Measurements from ENCODE around the gene CEP70. TPM values are rescaled to one million over a fixed set of nuclear protein-coding genes. Genes with fewer than 3 reads are reported as not detected.

The CEP70 gene
- polyA plus RNA-seq, 1 experiment, result 14.6 TPM

DNA sequence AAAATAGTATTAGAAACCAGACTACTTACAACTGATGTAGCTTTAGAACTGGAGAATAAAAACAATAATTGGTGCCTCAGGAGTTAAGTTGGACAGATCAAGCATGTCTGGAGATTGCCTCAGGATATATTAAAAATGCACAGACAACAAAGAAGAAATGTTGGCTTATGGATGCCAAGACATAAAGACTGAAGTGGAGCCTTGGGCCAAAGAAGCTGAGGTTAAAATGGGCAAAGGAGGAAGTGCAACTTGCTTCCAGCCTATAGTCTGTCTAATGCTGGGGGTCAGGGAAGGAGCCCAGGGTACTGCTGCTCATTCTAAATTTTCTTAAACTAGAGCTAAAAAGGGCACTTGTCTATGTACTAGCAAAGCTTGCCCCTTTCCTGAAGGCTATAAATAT lies 82.1 kb downstream of the CEP70 start:
- TF ChIP-seq, protein P1, sequence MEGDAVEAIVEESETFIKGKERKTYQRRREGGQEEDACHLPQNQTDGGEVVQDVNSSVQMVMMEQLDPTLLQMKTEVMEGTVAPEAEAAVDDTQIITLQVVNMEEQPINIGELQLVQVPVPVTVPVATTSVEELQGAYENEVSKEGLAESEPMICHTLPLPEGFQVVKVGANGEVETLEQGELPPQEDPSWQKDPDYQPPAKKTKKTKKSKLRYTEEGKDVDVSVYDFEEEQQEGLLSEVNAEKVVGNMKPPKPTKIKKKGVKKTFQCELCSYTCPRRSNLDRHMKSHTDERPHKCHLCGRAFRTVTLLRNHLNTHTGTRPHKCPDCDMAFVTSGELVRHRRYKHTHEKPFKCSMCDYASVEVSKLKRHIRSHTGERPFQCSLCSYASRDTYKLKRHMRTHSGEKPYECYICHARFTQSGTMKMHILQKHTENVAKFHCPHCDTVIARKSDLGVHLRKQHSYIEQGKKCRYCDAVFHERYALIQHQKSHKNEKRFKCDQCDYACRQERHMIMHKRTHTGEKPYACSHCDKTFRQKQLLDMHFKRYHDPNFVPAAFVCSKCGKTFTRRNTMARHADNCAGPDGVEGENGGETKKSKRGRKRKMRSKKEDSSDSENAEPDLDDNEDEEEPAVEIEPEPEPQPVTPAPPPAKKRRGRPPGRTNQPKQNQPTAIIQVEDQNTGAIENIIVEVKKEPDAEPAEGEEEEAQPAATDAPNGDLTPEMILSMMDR (IDR thresholded peaks at IDR 0.05; ENCODE audit: low read depth, low read length), result no peak
- H3K4me3 ChIP-seq (ENCODE audit: low read depth, low read length), result no peak overlapping the region
- no peaks in the 10 kb centered on the region for H3K9me3 ChIP-seq (ENCODE audit: control insufficient read depth, insufficient read depth, low read length)
- ChIA-PET POLR2A (no interaction called here), CTCF (interaction anchor here (0.9 to 2.0 kb wide), 4 partner anchors 33 to 424 kb away, joined by 3 to 6 read pairs (median 5); partner anchors contain the start of gene CEP70)
- no peak overlapping the region for H3K27ac ChIP-seq (ENCODE audit: low read depth, low read length)
- no peaks in the 10 kb centered on the region for H3K27me3 ChIP-seq (ENCODE audit: control insufficient read depth, insufficient read depth, low read length)
- DNase-seq (ENCODE audit: low read depth, low spot score), result no peak

DNA sequence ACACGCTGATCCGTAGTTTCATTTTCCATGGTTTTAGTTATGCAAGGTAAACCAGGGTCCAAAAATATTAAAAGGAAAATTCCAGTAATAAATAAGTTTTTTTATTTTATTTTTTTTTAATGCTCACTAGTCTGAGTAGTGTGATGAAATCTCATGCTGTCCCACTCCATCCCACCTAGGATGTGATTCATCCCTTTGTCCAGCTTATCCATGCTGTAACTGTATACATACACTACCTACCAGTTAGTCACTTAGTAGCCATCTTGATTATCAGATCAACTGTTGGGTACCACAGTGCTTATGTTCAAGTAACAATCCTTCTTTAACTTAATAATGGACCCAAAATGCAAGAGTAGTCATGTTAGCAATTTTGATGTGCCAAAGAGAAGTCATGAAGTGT lies 84.5 kb downstream of the CEP70 start:
- CTCF ChIA-PET, result interaction anchor here (0.6 kb wide), 1 partner anchor 406 kb away, joined by 3 read pairs; no protein-coding TSS in a partner anchor
- H3K27me3 ChIP-seq (ENCODE audit: control insufficient read depth, insufficient read depth, low read length), result no peaks in the 10 kb centered on the region
- TF ChIP-seq, protein P1 (IDR thresholded peaks at IDR 0.05; ENCODE audit: low read depth, low read length), result no peak
- POLR2A ChIA-PET, result no interaction called here
- DNase-seq (ENCODE audit: low read depth, low spot score), result no peak
- no peaks in the 10 kb centered on the region for H3K9me3 ChIP-seq (ENCODE audit: control insufficient read depth, insufficient read depth, low read length)
- no peak overlapping the region for H3K4me3 ChIP-seq (ENCODE audit: low read depth, low read length)
- no peak overlapping the region for H3K27ac ChIP-seq (ENCODE audit: low read depth, low read length)

DNA sequence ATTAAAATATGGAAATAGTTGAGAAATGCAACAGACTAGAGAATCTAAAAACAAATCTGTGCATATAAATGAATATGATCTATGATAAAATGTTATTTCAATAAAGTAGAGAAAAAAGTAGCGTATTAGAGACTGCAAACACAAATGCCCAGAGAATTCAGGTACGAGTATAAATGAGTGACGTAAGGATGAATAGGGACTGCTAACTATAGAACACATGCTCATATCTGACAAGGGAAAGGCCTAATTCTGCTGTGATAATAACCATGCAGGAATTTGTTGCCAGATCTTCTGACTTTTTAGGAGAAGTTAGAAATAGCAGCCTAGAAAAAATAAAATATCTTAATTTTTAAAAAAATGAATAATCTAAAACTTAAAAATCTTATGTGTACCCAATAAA lies 86.5 kb downstream of the CEP70 start:
- POLR2A ChIA-PET, result no interaction called here
- Histone ChIP-seq H3K27ac (ENCODE audit: low read depth, low read length) (no peak overlapping the region), H3K4me3 (ENCODE audit: low read depth, low read length) (no peak overlapping the region), H3K27me3 (ENCODE audit: control insufficient read depth, insufficient read depth, low read length) (no peaks in the 10 kb centered on the region), H3K9me3 (ENCODE audit: control insufficient read depth, insufficient read depth, low read length) (no peaks in the 10 kb centered on the region)
- CTCF ChIA-PET, result interaction anchor here (1.5 kb wide), 1 partner anchor 90 kb away, joined by 4 read pairs; no protein-coding TSS in a partner anchor
- no peak for DNase-seq (ENCODE audit: low read depth, low spot score)
- TF ChIP-seq, protein P1 (IDR thresholded peaks at IDR 0.05; ENCODE audit: low read depth, low read length), result no peak

DNA sequence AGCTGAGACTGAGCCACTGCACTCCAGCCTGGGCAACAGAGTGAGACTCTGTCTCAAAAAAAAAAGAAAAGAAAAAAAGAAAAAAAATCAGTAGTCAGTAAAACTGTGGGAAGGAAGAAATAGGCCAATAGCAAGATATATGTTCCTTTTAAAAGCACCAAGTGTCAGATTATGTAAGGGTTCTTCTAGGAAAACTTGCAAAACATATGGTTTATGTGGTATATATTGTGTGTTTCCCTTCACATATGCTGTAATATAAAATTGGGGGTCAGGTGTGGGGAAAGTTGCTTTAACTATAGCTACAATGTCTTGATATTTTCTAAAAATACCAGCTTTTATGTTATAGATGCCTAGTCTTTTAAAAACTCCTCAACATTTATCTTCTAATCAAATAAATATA lies 95.1 kb downstream of the CEP70 start:
- H3K27ac ChIP-seq (ENCODE audit: low read depth, low read length), result no peak overlapping the region
- CTCF ChIA-PET, result interaction anchor here (1.7 to 1.8 kb wide), 2 partner anchors 20 to 95 kb away, joined by 4 to 8 read pairs; partner anchors contain the start of gene CEP70
- POLR2A ChIA-PET, result no interaction called here
- TF ChIP-seq, protein P1 (IDR thresholded peaks at IDR 0.05; ENCODE audit: low read depth, low read length), result no peak
- H3K4me3 ChIP-seq (ENCODE audit: low read depth, low read length), result no peak overlapping the region
- no peak for DNase-seq (ENCODE audit: low read depth, low spot score)
- H3K9me3 ChIP-seq (ENCODE audit: control insufficient read depth, insufficient read depth, low read length), result no peaks in the 10 kb centered on the region
- no peaks in the 10 kb centered on the region for H3K27me3 ChIP-seq (ENCODE audit: control insufficient read depth, insufficient read depth, low read length)

DNA sequence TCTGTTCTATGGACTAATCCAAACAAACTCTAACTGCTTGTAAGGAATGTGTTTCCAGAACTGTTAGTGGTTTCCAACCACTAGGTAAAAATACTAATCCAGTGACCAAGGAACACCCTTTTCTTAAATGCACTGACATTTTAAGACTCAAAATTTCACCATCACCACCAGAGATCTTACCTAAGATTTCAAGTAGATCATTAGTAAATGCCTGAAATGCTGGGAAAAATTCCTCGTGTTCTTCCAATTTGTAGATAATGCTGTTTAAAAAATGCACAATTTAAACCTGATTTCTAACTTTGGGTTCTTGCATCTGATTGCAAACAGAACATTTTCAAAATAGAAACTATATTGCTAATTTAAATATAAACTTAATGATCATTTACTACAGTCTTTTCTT lies 96.2 kb downstream of the CEP70 start:
- Histone ChIP-seq H3K4me3 (ENCODE audit: low read depth, low read length) (no peak overlapping the region), H3K27ac (ENCODE audit: low read depth, low read length) (no peak overlapping the region), H3K9me3 (ENCODE audit: control insufficient read depth, insufficient read depth, low read length) (no peaks in the 10 kb centered on the region), H3K27me3 (ENCODE audit: control insufficient read depth, insufficient read depth, low read length) (no peaks in the 10 kb centered on the region)
- ChIA-PET CTCF (interaction anchor here (1.7 to 3.1 kb wide), 2 partner anchors 19 to 97 kb away, joined by 8 to 22 read pairs; partner anchors contain the start of gene CEP70), POLR2A (interaction anchor here (0.7 kb wide), 1 partner anchor 29 kb away, joined by 3 read pairs; no protein-coding TSS in a partner anchor)
- DNase-seq (ENCODE audit: low read depth, low spot score), result no peak
- TF ChIP-seq, protein P1 (IDR thresholded peaks at IDR 0.05; ENCODE audit: low read depth, low read length), result no peak

All from AG04450 (cell line).